ENCODE results near the gene ADH1A.

Gene ADH1A

GRCh38 chr4:99281261-99281660, 9.5 kb downstream of the ADH1A start:
- no peaks in the 10 kb centered on the region for H3K36me3 ChIP-seq (ENCODE audit: insufficient read depth, insufficient read length, low read length)
- no peak for DNase-seq (ENCODE audit: low read depth, low spot score)
- TF ChIP-seq ZNF274 (IDR thresholded peaks at IDR 0.05; ENCODE audit: low read depth, low read length) (no peak), SUZ12 (IDR thresholded peaks at IDR 0.05; ENCODE audit: extremely low read depth, insufficient read depth, insufficient read length) (no peak), YY1 (IDR thresholded peaks at IDR 0.05; ENCODE audit: insufficient read depth, insufficient read length) (no peak)
- no peak overlapping the region for H3K9ac ChIP-seq (ENCODE audit: insufficient read length, low read depth)
- H3K4me1 ChIP-seq (ENCODE audit: insufficient read depth, insufficient read length), result no peaks in the 10 kb centered on the region
- no peaks in the 10 kb centered on the region for H3K9me3 ChIP-seq (ENCODE audit: insufficient read depth, low read length)
- no peaks in the 10 kb centered on the region for H3K27me3 ChIP-seq (ENCODE audit: insufficient read depth, insufficient read length)
- H3K4me3 ChIP-seq (ENCODE audit: insufficient read length, low read depth), result no peak overlapping the region

GRCh38 chr4:99276417-99276816, 14.4 kb downstream of the ADH1A start:
- H3K4me1 ChIP-seq (ENCODE audit: insufficient read depth, insufficient read length), result no peaks in the 10 kb centered on the region
- no peaks in the 10 kb centered on the region for H3K27me3 ChIP-seq (ENCODE audit: insufficient read depth, insufficient read length)
- H3K9ac ChIP-seq (ENCODE audit: insufficient read length, low read depth), result no peak overlapping the region
- H3K9me3 ChIP-seq (ENCODE audit: insufficient read depth, low read length), result no peaks in the 10 kb centered on the region
- H3K36me3 ChIP-seq (ENCODE audit: insufficient read depth, insufficient read length, low read length), result no peaks in the 10 kb centered on the region
- H3K4me3 ChIP-seq (ENCODE audit: insufficient read length, low read depth), result no peak overlapping the region
- TF ChIP-seq SUZ12 (IDR thresholded peaks at IDR 0.05; ENCODE audit: extremely low read depth, insufficient read depth, insufficient read length), result no peak
- TF ChIP-seq YY1 (IDR thresholded peaks at IDR 0.05; ENCODE audit: insufficient read depth, insufficient read length), result no peak
- no peak for TF ChIP-seq ZNF274 (IDR thresholded peaks at IDR 0.05; ENCODE audit: low read depth, low read length)
- DNase-seq (ENCODE audit: low read depth, low spot score), result no peak

- H3K9me3 ChIP-seq (ENCODE audit: insufficient read depth, low read length), result no peaks in the 10 kb centered on the region
- H3K36me3 ChIP-seq (ENCODE audit: insufficient read depth, insufficient read length, low read length), result no peaks in the 10 kb centered on the region
- H3K4me1 ChIP-seq (ENCODE audit: insufficient read depth, insufficient read length), result no peaks in the 10 kb centered on the region
- TF ChIP-seq YY1 (IDR thresholded peaks at IDR 0.05; ENCODE audit: insufficient read depth, insufficient read length), result no peak
- no peak for TF ChIP-seq SUZ12 (IDR thresholded peaks at IDR 0.05; ENCODE audit: extremely low read depth, insufficient read depth, insufficient read length)
- TF ChIP-seq ZNF274 (IDR thresholded peaks at IDR 0.05; ENCODE audit: low read depth, low read length), result no peak
- no peak for DNase-seq (ENCODE audit: low read depth, low spot score)
- no peak overlapping the region for H3K4me3 ChIP-seq (ENCODE audit: insufficient read length, low read depth)
- H3K9ac ChIP-seq (ENCODE audit: insufficient read length, low read depth), result no peak overlapping the region
- no peaks in the 10 kb centered on the region for H3K27me3 ChIP-seq (ENCODE audit: insufficient read depth, insufficient read length)
Measured at GRCh38 chr4:99275885-99276284, 14.9 kb downstream of the ADH1A start.

- Histone ChIP-seq H3K9ac (ENCODE audit: insufficient read length, low read depth) (no peak overlapping the region), H3K27me3 (ENCODE audit: insufficient read depth, insufficient read length) (no peaks in the 10 kb centered on the region), H3K9me3 (ENCODE audit: insufficient read depth, low read length) (no peaks in the 10 kb centered on the region), H3K36me3 (ENCODE audit: insufficient read depth, insufficient read length, low read length) (no peaks in the 10 kb centered on the region), H3K4me1 (ENCODE audit: insufficient read depth, insufficient read length) (no peaks in the 10 kb centered on the region), H3K4me3 (ENCODE audit: insufficient read length, low read depth) (no peak overlapping the region)
- no peak for DNase-seq (ENCODE audit: low read depth, low spot score)
- TF ChIP-seq YY1 (IDR thresholded peaks at IDR 0.05; ENCODE audit: insufficient read depth, insufficient read length), result no peak
- TF ChIP-seq ZNF274 (IDR thresholded peaks at IDR 0.05; ENCODE audit: low read depth, low read length), result no peak
- TF ChIP-seq SUZ12 (IDR thresholded peaks at IDR 0.05; ENCODE audit: extremely low read depth, insufficient read depth, insufficient read length), result no peak
Measured at GRCh38 chr4:99275050-99275449, 15.7 kb downstream of the ADH1A start.

GRCh38 chr4:99273704-99274103, 17.1 kb downstream of the ADH1A start:
- H3K9ac ChIP-seq (ENCODE audit: insufficient read length, low read depth), result no peak overlapping the region
- no peaks in the 10 kb centered on the region for H3K9me3 ChIP-seq (ENCODE audit: insufficient read depth, low read length)
- TF ChIP-seq YY1 (IDR thresholded peaks at IDR 0.05; ENCODE audit: insufficient read depth, insufficient read length), result no peak
- no peak for TF ChIP-seq SUZ12 (IDR thresholded peaks at IDR 0.05; ENCODE audit: extremely low read depth, insufficient read depth, insufficient read length)
- TF ChIP-seq ZNF274 (IDR thresholded peaks at IDR 0.05; ENCODE audit: low read depth, low read length), result no peak
- no peaks in the 10 kb centered on the region for H3K36me3 ChIP-seq (ENCODE audit: insufficient read depth, insufficient read length, low read length)
- H3K27me3 ChIP-seq (ENCODE audit: insufficient read depth, insufficient read length), result no peaks in the 10 kb centered on the region
- no peak overlapping the region for H3K4me3 ChIP-seq (ENCODE audit: insufficient read length, low read depth)
- DNase-seq (ENCODE audit: low read depth, low spot score), result no peak
- H3K4me1 ChIP-seq (ENCODE audit: insufficient read depth, insufficient read length), result no peaks in the 10 kb centered on the region

- no peak for DNase-seq (ENCODE audit: low read depth, low spot score)
- TF ChIP-seq YY1 (IDR thresholded peaks at IDR 0.05; ENCODE audit: insufficient read depth, insufficient read length) (no peak), SUZ12 (IDR thresholded peaks at IDR 0.05; ENCODE audit: extremely low read depth, insufficient read depth, insufficient read length) (no peak), ZNF274 (IDR thresholded peaks at IDR 0.05; ENCODE audit: low read depth, low read length) (no peak)
- Histone ChIP-seq H3K4me1 (ENCODE audit: insufficient read depth, insufficient read length) (no peaks in the 10 kb centered on the region), H3K9me3 (ENCODE audit: insufficient read depth, low read length) (no peaks in the 10 kb centered on the region), H3K4me3 (ENCODE audit: insufficient read length, low read depth) (no peak overlapping the region), H3K9ac (ENCODE audit: insufficient read length, low read depth) (no peak overlapping the region), H3K27me3 (ENCODE audit: insufficient read depth, insufficient read length) (no peaks in the 10 kb centered on the region), H3K36me3 (ENCODE audit: insufficient read depth, insufficient read length, low read length) (no peaks in the 10 kb centered on the region)
Measured at GRCh38 chr4:99264927-99265326, 25.9 kb downstream of the ADH1A start.

GRCh38 chr4:99252746-99253145, 38.0 kb downstream of the ADH1A start:
- no peaks in the 10 kb centered on the region for H3K27me3 ChIP-seq (ENCODE audit: insufficient read depth, insufficient read length)
- TF ChIP-seq YY1 (IDR thresholded peaks at IDR 0.05; ENCODE audit: insufficient read depth, insufficient read length) (no peak), SUZ12 (IDR thresholded peaks at IDR 0.05; ENCODE audit: extremely low read depth, insufficient read depth, insufficient read length) (no peak), ZNF274 (IDR thresholded peaks at IDR 0.05; ENCODE audit: low read depth, low read length) (no peak)
- H3K4me3 ChIP-seq (ENCODE audit: insufficient read length, low read depth), result no peak overlapping the region
- no peaks in the 10 kb centered on the region for H3K36me3 ChIP-seq (ENCODE audit: insufficient read depth, insufficient read length, low read length)
- H3K9ac ChIP-seq (ENCODE audit: insufficient read length, low read depth), result no peak overlapping the region
- H3K9me3 ChIP-seq (ENCODE audit: insufficient read depth, low read length), result no peaks in the 10 kb centered on the region
- H3K4me1 ChIP-seq (ENCODE audit: insufficient read depth, insufficient read length), result no peaks in the 10 kb centered on the region
- DNase-seq (ENCODE audit: low read depth, low spot score), result no peak

GRCh38 chr4:99248714-99249113, 42.1 kb downstream of the ADH1A start:
- TF ChIP-seq SUZ12 (IDR thresholded peaks at IDR 0.05; ENCODE audit: extremely low read depth, insufficient read depth, insufficient read length) (no peak), YY1 (IDR thresholded peaks at IDR 0.05; ENCODE audit: insufficient read depth, insufficient read length) (no peak), ZNF274 (IDR thresholded peaks at IDR 0.05; ENCODE audit: low read depth, low read length) (no peak)
- DNase-seq (ENCODE audit: low read depth, low spot score), result no peak
- no peak overlapping the region for H3K9ac ChIP-seq (ENCODE audit: insufficient read length, low read depth)

More at GRCh38 chr4:99248714-99249113, 42.1 kb downstream of the ADH1A start:
- H3K36me3 ChIP-seq (ENCODE audit: insufficient read depth, insufficient read length, low read length), result no peaks in the 10 kb centered on the region
- no peaks in the 10 kb centered on the region for H3K9me3 ChIP-seq (ENCODE audit: insufficient read depth, low read length)
- no peaks in the 10 kb centered on the region for H3K4me1 ChIP-seq (ENCODE audit: insufficient read depth, insufficient read length)
- no peak overlapping the region for H3K4me3 ChIP-seq (ENCODE audit: insufficient read length, low read depth)
- no peaks in the 10 kb centered on the region for H3K27me3 ChIP-seq (ENCODE audit: insufficient read depth, insufficient read length)
